Measurements from ENCODE around the gene STK17A. TPM values are rescaled to one million over a fixed set of nuclear protein-coding genes. Genes with fewer than 3 reads are reported as not detected.
"Not testable (repeated sequence)": the region's sequence is repeated elsewhere in the genome, so short reads cannot be mapped to it uniquely, and the experiment has no call there.

Gene STK17A
- total RNA-seq, 6 experiments from 2014 or later: 59.0 to 79.2 (median 62.8) TPM

GRCh38 chr7:43591558-43592180, 8.8 kb downstream of the STK17A start:
- no peaks in the 10 kb centered on the region for H3K9me3 Mint-ChIP-seq
- DNase-seq: peak; percentile 28
- peaks cover 1% of the 10 kb centered on the region for H3K27me3 Mint-ChIP-seq (ENCODE audit: insufficient read depth)
- H3K27ac Mint-ChIP-seq: peak overlapping the region; percentile 64
- TF ChIP-seq CTCF (IDR thresholded peaks at IDR 0.05): no peak
- peaks cover 91% of the 10 kb centered on the region for H3K4me1 Mint-ChIP-seq (ENCODE audit: low read depth)
- peak overlapping the region; percentile 52 for H3K4me3 Mint-ChIP-seq
- peaks cover 23% of the 10 kb centered on the region for H3K36me3 Mint-ChIP-seq (ENCODE audit: low read depth)

- DNase-seq: no peak
- peaks cover 28% of the 10 kb centered on the region for H3K36me3 Mint-ChIP-seq (ENCODE audit: low read depth)
- H3K27me3 Mint-ChIP-seq (ENCODE audit: insufficient read depth): peaks cover 3% of the 10 kb centered on the region
- peak overlapping the region; percentile 52; the same call in 1 of the 2 replicates for H3K4me3 Mint-ChIP-seq
- no peaks in the 10 kb centered on the region for H3K9me3 Mint-ChIP-seq
- H3K4me1 Mint-ChIP-seq (ENCODE audit: low read depth): peaks cover 91% of the 10 kb centered on the region
- peak overlapping the region; percentile 64 for H3K27ac Mint-ChIP-seq
- no peak for TF ChIP-seq CTCF (IDR thresholded peaks at IDR 0.05)
Measured at GRCh38 chr7:43592326-43592725, 9.4 kb downstream of the STK17A start.

GRCh38 chr7:43593010-43593409, 10.1 kb downstream of the STK17A start:
- no peak for TF ChIP-seq CTCF (IDR thresholded peaks at IDR 0.05)

GRCh38 chr7:43594020-43594419, 11.1 kb downstream of the STK17A start:
- no peak for TF ChIP-seq CTCF (IDR thresholded peaks at IDR 0.05)
- Mint-ChIP-seq H3K4me3 (no peak overlapping the region), H3K27ac (peak overlapping the region; percentile 70), H3K36me3 (ENCODE audit: low read depth) (peaks cover 33% of the 10 kb centered on the region), H3K9me3 (no peaks in the 10 kb centered on the region), H3K4me1 (ENCODE audit: low read depth) (peaks cover 77% of the 10 kb centered on the region), H3K27me3 (ENCODE audit: insufficient read depth) (peaks cover 3% of the 10 kb centered on the region)
- no peak for DNase-seq

More at GRCh38 chr7:43593010-43593409, 10.1 kb downstream of the STK17A start:
- Mint-ChIP-seq H3K27ac (peak overlapping the region; percentile 64), H3K36me3 (ENCODE audit: low read depth) (peaks cover 28% of the 10 kb centered on the region), H3K27me3 (ENCODE audit: insufficient read depth) (peaks cover 3% of the 10 kb centered on the region), H3K4me3 (peak overlapping the region; percentile 5; the same call in 1 of the 2 replicates), H3K4me1 (ENCODE audit: low read depth) (peaks cover 87% of the 10 kb centered on the region), H3K9me3 (no peaks in the 10 kb centered on the region)
- no peak for DNase-seq

- H3K4me1 Mint-ChIP-seq (ENCODE audit: low read depth): peaks cover 54% of the 10 kb centered on the region
- not testable (repeated sequence) for H3K27me3 Mint-ChIP-seq (ENCODE audit: insufficient read depth); DNase-seq; H3K27ac Mint-ChIP-seq; H3K4me3 Mint-ChIP-seq; H3K9me3 Mint-ChIP-seq
- peaks cover 41% of the 10 kb centered on the region for H3K36me3 Mint-ChIP-seq (ENCODE audit: low read depth)
Measured at GRCh38 chr7:43596426-43596825, 13.5 kb downstream of the STK17A start.

GRCh38 chr7:43600056-43600455, 17.1 kb downstream of the STK17A start:
- H3K27ac Mint-ChIP-seq: no peak overlapping the region
- H3K9me3 Mint-ChIP-seq: peaks cover 8% of the 10 kb centered on the region
- 0 out of 2 replicates have a peak, but pooled peaks cover 2% of the 10 kb centered on the region for H3K27me3 Mint-ChIP-seq (ENCODE audit: insufficient read depth)
- peaks cover 39% of the 10 kb centered on the region for H3K36me3 Mint-ChIP-seq (ENCODE audit: low read depth)
- no peak for DNase-seq
- TF ChIP-seq CTCF (IDR thresholded peaks at IDR 0.05): no peak
- H3K4me3 Mint-ChIP-seq: no peak overlapping the region
- peaks cover 28% of the 10 kb centered on the region for H3K4me1 Mint-ChIP-seq (ENCODE audit: low read depth)

Measured in HFFc6 (cell line).